Measurements from ENCODE around the gene UGT1A10.

UGT1A10 gene

GRCh38 chr2:233789554-233789953 is 153.3 kb downstream of the UGT1A10 start:
- no peak for DNase-seq

- DNase-seq: no peak
These were observed 155.1 kb downstream of the UGT1A10 start for GRCh38 chr2:233791151-233791882.

GRCh38 chr2:233791883-233792329 is 155.7 kb downstream of the UGT1A10 start:
- DNase-seq: no peak

DNA sequence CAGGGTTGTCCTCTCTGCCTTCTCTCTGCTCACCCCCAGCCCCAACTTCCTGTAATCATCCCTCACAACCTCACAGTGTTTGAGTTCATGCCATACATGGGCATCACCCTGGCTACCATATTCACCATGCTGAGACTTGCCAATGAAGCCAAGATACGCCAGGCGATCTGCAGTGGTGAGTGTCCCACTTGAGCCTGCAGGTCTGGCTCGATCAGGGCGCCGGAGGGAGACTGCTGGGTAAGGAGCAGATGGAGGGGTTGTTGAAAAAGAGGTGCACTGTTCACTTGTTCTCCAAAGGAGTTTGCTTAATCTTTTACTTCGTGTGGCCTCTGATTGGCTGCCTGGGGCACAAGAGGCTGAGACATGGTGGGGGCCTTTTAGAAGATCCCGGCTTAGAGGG is 156.5 kb downstream of the UGT1A10 start:
- DNase-seq: no peak

- DNase-seq: no peak
These were observed 157.3 kb downstream of the UGT1A10 start for GRCh38 chr2:233793465-233794127.

- DNase-seq: no peak
These were observed 157.9 kb downstream of the UGT1A10 start for GRCh38 chr2:233794128-233794658.

DNA sequence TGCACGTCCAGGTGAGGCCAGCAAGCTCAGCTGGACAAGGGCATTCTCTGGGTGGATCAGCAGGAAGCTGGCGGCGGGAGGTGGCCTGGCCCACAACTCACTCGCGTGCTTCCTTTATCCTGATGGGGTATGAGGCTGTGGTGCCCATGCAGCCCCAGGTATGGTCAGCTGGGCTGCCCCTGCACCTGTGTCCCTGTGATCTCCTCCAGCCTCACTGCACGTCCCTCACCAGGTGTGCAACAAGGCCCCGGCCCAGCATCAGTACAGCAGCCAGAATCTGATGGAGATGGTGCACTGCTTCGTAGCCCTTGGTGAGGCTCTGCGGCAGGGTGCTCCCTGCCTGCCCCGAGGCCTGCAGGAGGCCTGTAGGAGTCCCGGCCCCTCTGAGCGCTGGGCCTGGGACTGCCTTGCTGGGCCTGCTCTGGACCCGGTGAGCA is 159.5 kb downstream of the UGT1A10 start:
- DNase-seq: no peak

- DNase-seq: no peak
These were observed 160.0 kb downstream of the UGT1A10 start for GRCh38 chr2:233796254-233796653.

- DNase-seq: no peak
These were observed 162.3 kb downstream of the UGT1A10 start for GRCh38 chr2:233798335-233799086.

- DNase-seq: no peak
These were observed 162.9 kb downstream of the UGT1A10 start for GRCh38 chr2:233799087-233799665.

DNA sequence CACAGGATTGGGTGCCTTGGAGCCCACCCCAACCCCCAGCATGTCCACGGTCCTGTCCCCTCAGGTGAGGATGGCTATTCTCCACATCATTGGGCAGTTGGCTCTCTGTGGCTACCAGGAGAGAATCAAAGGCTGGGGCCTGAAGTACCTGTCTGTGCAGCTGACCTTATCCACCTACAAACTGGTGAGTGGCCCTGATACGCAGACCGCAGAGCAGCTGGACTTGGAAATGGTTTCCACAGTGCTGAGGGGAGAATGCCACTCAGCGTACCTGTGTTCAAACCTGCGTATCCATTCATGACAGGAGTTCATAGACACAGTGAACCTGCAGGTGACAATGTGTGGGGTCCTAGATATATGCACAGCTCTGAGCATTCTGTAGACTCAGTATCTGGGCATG is 163.5 kb downstream of the UGT1A10 start:
- DNase-seq: no peak

DNA sequence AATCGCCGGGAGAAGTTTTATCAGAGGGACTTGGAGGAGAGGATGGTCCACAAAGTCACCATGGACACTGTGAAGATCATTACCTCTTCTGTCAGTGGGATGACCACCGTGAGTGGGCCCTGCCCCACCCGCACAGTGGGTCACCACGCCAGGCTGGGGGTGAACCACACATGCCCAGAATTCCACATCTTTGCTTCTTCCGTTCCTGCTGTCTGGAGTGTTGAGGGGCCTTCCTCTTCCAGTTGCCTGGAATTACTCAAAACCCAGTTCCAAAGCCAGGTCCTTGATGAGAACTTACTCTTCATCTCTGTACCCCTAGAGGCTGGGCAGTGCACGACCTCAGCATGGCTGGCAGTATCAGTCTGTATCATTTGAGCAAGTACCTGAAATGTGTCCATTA is 164.0 kb downstream of the UGT1A10 start:
- DNase-seq: no peak

GRCh38 chr2:233801357-233802131 is 165.3 kb downstream of the UGT1A10 start:
- DNase-seq: no peak

- DNase-seq: no peak
These were observed 166.0 kb downstream of the UGT1A10 start for GRCh38 chr2:233802132-233802815.

DNA sequence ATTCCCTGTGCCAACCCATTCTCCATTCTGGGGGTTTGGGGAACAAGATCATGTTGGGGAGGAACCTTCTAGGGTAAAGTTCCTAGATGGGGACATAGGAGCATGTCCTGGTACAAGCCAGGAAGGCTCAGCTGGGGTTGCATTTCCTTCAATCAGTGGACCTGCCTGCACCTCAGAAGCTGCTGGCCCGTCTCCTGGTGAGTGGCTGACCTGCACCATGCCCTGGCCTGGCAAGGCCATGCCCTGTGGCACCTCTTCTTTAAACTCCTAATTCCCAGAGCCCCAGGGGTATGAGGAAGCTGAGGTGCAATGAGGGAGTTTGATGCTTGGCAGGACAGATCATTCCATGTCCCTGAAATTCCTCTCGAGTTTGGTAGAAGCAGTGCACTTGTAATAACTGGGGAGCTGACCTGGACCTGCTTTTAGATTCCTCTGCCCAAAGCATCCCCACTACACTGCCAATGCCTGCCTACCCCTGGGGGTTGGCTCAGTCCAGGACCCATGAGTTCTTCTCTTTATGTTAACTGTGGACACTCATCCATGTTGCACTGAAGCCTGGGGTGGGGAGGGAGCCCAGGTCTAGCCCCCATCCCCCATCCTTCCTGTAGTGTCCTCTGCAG is 167.2 kb downstream of the UGT1A10 start:
- DNase-seq: no peak

DNA sequence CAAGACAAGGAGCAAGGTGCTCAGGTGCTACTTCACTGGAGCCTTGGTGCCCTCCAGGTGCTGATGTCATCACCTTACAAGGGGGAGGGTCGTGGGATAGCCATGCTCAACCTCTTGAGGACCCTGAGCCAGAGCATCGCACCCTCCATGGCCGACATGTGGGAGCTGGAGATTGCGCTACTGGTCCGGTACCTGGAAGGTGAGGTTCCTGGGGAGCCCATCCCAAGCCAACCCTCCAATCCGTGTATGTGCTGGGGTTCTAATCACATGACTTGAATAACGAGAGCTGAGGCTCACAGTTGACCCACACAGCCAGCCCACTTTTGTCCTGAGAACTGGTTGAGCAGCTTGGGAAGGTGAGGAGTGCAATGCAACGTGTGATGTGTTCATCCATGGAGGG is 167.7 kb downstream of the UGT1A10 start:
- DNase-seq: no peak

DNA sequence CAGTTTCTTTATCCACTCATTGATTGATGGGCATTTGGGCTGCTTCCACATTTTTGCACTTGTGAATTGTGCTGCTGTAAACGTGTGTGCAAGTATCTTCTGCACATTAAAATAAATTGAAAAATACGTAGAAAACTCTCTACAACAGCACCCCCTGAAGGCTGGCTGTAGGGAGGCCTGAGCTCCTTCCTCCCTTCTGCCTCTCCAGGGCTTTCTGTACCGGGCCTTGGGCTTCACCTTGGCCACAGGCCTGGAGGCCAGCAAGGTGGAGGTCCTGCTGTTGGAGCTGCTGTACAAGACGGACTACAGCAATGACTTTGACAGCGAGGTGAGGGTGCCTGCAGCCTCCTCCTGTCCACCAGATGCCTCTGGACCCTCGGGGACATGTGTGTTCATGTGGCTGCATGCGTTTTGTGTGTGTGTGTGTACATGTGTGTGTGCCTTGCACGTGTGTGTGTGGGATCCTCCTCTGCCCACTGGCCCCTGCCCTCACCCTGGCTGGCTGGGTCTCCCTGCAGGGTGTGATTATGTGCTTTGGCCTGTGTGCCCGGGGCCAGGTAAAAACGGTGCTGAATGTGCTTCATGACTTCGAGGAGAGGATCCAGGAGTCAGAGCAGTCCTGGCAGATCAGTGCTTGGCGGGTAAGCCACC is 171.1 kb downstream of the UGT1A10 start:
- no peak for DNase-seq

DNA sequence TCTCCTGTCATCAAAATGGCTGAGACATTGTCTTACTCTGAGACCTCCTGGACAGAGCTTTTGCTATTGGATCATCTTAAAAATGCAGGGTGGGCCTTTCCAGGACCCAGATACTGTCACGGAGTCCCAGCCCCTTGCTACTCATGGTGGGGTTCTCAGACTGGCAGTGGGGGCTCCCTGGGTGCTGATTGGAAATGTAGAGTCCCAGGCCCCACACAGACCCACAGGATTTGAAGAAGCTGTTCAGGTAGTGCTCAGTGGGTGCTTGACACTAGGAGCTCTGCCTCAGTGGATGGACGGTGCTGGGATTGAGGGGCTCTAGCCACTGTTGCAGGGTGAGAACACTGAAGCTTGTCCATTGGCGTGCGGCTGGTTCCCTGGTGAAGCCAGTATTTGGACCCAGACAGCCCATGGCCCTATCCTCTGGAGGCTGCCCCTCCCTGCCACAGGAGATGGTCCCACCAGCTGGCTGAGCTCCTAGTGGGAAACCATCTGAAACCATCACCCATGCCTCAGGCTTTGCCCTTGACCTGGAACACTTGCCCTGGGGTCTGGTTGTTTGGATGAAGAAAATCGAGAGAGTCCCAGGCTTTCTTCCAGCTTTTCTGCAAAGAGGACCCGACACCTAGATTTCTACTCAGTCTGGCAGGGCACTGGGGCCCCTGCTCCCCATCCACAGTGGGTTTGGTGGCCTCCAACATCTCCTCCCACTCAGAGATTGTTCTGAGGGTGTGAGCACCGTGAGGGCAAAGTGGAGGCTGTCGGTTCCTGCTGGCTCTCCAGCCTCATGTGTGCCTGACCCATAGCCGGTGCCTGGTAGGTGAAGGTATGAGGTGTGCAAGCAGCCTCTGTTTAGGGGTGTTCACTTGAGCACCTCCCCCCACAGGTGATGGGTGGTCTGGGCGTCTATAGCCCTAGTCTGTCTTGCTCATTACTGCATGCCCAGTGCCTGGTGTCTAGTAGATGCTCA is 172.0 kb downstream of the UGT1A10 start:
- DNase-seq: no peak

- no peak for DNase-seq
These were observed 174.1 kb downstream of the UGT1A10 start for GRCh38 chr2:233810385-233810784.

All from stimulated activated CD4-positive, alpha-beta T cell treated with anti-CD3 and anti-CD28 coated beads, Interleukin-4, amount 100 ng/mL, for 1 hour (primary cell).